GM12872 (cell line): Measurements from ENCODE around the gene MAPK1.

Experiments used
- CTCF ChIP-seq: IDR thresholded peaks from 3 replicates; pipeline ENCODE4 v1.5.1; 2011; ENCODE audit warnings: low read depth, mild to moderate bottlenecking, low read length, moderate library complexity; ENCODE audit not compliant: insufficient read depth

The MAPK1 gene

GRCh38 chr22:21903283-21903682, 35.8 kb upstream of the MAPK1 start:
- TF ChIP-seq CTCF: no peak

- no peak for TF ChIP-seq CTCF
These were observed 35.0 kb upstream of the MAPK1 start for GRCh38 chr22:21902296-21903087.

- no peak for TF ChIP-seq CTCF
These were observed 31.0 kb upstream of the MAPK1 start for GRCh38 chr22:21898354-21898896.

DNA sequence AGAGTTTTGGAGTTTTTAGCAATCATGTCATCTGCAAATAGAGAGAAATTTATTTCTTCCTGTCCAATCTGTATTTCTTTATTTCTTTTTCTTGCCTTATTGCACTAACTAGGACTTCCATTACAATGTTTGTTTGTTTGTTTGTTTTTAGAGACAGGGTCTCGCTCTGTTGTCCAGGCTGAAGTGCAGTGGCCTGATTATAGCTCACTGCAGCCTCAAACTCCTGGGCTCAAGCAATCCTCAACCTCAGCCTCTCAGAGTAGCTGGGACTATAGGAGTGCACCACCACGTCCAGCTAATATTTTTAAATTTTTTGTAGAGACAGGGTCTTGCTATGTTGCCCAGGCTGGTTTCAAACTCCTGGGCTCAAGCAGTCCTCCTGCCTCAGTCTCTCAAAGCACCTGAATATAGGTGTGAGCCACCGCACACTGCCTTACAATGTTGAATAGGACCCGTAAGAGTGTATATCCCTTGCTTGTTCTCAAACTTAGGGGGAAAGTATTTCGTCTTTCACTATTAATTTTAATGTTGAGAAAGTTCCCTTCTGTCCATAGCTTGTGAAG, 29.6 kb upstream of the MAPK1 start:
- no peak for TF ChIP-seq CTCF

DNA sequence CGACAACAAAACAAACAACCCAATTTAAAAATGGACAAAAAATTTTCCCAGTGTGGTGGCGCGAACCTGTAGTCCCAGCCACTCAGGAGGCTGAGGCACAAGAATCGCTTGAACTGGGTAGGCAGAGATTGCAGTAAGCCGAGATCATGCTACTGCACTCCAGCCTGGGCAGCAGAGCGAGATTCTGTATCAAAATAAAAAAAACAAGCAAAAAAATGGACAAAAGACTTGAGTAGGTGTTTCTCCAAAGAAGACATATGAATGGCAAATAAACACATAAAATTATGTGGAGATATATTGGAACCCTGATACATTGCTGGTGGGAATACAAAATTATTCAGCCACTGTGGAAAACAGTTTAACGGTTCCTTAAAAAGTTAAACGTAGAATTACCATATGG, 27.4 kb upstream of the MAPK1 start:
- no peak for TF ChIP-seq CTCF

DNA sequence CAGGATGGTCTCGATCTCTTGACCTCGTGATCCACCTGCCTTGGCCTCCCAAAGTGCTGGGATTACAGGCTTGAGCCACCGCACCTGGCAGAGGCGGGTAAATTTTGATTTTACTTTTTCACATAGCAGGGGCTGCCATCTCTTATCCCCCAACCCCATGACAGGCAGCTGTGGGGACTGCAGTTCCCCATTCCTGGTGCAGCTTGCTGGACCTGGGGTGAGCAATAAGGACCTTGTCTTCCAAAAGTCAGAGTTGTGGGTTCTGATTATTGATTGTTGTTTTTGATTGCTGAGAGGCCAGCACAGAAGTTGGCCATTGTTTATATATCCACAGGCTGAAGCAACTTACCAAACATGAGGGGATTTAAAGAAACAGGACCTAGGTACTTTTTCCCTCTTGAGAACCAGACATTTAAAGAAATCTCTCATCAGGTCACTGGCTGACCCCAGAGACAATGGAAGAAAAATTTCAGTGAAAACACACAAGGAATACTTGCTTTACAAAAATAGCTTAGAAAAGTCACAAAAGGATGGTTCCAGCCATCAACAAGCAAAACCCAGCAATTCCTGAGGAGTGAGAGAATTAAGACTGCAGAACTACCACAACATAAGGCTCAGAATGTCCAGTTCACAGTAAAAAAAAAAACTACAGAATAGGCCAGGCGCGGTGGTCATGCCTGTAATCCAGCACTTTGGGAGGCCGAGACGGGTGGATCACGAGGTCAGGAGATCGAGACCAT, 22.0 kb upstream of the MAPK1 start:
- TF ChIP-seq CTCF: no peak

DNA sequence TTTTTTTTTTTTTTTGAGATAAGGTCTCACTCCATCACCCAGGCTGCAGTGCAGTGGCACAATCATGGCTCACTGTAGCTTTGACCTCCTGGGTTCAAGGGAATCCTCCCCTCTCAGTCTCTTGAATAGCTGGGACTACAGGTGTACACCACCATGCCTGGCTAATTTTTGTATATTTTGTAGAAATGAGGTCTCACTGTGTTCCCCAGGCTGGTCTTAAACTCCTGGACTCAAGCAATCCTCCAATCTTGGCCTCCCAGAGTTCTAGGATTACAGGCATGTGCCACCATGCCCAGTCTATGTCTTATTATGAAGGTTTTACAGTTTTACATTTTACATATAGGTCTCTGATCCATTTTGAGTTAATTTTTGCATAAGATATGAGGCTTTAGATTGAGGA, 20.4 kb upstream of the MAPK1 start:
- no peak for TF ChIP-seq CTCF
